Right lobe of liver (tissue), 4 donors: Measurements from ENCODE around the gene CIB4.

Source experiments
- POLR2A ChIP-seq: fragments of 450-650 bp; IDR thresholded peaks from one replicate; pipeline ENCODE4 v1.6.1; 2017; ENCODE audit warnings: antibody characterized with exemption, mild to moderate bottlenecking
- TF ChIP-seq, protein P1 (sequence below), 4 donors: fragments of 200-600 bp in 3 of 4; fragments of 450-650 bp in 1 of 4; IDR thresholded peaks; one replicate each; pipeline versions ENCODE4 v1.5.1 to v1.8.0; 2016 to 2022; ENCODE audit warnings: antibody characterized with exemption in 4 of 4, mild to moderate bottlenecking in 2 of 4
- donor health status: DM: no; HTN: no; CAD: no.
- donor health status: DM: no; HTN: no; CAD: no.
- donor health status: DM: no; HTN: yes; CAD: no.

DNA sequence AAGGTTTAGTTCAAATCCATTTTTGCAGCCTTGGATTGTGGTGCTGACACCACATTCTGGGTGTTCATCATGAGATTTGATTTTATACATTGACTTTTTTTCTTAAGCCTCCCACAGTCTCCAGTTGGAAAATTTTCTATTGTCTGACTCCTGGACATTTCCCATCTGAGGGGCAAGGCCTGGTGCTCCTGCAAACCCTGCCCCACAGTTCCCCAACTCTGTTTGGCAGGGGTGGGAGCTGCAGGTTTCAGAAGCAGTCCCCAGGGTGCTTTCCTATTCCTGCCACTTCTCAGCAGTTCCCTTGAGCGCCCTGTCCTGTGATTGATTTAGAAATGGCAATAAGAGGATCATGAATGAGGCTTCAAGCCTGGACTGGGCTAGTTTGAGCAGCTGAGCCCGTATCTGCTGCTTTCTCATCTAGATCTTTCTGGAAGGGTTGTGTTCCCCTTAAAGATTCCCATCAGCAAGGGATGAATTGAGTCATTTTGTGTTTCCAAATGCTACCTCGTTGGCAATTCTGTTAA is 77.0 kb downstream of the CIB4 start:
- TF ChIP-seq, protein P1, sequence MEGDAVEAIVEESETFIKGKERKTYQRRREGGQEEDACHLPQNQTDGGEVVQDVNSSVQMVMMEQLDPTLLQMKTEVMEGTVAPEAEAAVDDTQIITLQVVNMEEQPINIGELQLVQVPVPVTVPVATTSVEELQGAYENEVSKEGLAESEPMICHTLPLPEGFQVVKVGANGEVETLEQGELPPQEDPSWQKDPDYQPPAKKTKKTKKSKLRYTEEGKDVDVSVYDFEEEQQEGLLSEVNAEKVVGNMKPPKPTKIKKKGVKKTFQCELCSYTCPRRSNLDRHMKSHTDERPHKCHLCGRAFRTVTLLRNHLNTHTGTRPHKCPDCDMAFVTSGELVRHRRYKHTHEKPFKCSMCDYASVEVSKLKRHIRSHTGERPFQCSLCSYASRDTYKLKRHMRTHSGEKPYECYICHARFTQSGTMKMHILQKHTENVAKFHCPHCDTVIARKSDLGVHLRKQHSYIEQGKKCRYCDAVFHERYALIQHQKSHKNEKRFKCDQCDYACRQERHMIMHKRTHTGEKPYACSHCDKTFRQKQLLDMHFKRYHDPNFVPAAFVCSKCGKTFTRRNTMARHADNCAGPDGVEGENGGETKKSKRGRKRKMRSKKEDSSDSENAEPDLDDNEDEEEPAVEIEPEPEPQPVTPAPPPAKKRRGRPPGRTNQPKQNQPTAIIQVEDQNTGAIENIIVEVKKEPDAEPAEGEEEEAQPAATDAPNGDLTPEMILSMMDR (IDR thresholded peaks at IDR 0.05): no peak
- no peak for TF ChIP-seq POLR2A
